ENCODE data around the gene TMEM178B. TPM values are rescaled to one million over a fixed set of nuclear protein-coding genes. Genes with fewer than 3 reads are reported as not detected.

The TMEM178B gene
- polyA plus RNA-seq, 3 donors = 0.11 to 0.43 (median 0.18) TPM

- H3K27ac ChIP-seq (ENCODE audit: low read depth, low read length) = no peak overlapping the region
- 72 to 84% (median 82%) methylated on average over 2 of the region's 2 CpGs for WGBS, 3 donors
Measured at GRCh38 chr7:141264511-141264910, 190.6 kb downstream of the TMEM178B start.

DNA sequence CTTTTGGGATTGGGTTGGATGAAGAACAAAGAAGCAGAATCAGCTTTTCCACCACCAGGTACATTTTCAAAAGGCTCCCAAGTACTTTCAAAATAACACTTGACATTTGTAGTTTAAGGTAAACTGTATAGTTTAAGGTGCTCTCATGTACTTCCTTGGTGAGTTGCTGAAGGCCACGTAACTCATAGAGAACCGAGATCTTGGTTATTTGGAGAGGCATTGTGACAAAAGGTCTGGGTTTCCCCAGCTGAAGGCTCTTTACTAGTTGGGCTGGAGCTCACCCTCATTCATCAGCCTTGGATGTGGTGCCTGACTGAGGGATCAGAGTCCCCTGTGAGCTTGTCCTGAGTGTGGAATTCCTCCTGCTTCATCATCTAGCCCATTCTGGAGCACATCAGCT, 191.8 kb downstream of the TMEM178B start:
- WGBS, 3 donors = 75 to 89% (median 82%) methylated on average over 2 of the region's 2 CpGs
- no peak overlapping the region for H3K27ac ChIP-seq (ENCODE audit: low read depth, low read length)

GRCh38 chr7:141268614-141269013, 194.8 kb downstream of the TMEM178B start:
- WGBS, 3 donors = 52 to 74% (median 74%) methylated on average over 3 of the region's 3 CpGs
- no peak overlapping the region for H3K27ac ChIP-seq (ENCODE audit: low read depth, low read length)

- 79 to 85% (median 84%) methylated on average over 4 of the region's 4 CpGs for WGBS, 3 donors
- no peak overlapping the region for H3K27ac ChIP-seq (ENCODE audit: low read depth, low read length)
Measured at GRCh38 chr7:141271451-141271850, 197.6 kb downstream of the TMEM178B start.

DNA sequence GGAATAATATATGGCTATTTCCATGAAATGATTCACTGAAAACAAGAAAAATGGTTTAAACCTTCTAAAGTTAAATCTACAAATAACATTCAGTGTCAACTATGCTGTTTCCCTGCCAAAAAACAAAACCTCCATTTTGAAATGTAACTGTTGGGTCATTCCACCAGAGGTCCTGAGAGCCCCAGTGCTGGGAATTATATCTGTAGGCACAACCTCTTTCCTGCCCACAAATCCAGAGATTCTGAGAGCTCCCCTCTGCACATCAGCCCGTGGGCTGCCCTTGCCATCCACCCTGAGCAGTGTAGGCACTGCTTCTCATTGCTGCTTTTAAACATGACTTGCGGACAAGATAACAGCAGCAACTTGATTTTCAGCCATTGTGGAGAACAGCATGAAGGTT, 198.6 kb downstream of the TMEM178B start:
- WGBS, 3 donors = 56 to 73% (median 65%) methylated on average over 2 of the region's 2 CpGs
- H3K27ac ChIP-seq (ENCODE audit: low read depth, low read length) = no peak overlapping the region

DNA sequence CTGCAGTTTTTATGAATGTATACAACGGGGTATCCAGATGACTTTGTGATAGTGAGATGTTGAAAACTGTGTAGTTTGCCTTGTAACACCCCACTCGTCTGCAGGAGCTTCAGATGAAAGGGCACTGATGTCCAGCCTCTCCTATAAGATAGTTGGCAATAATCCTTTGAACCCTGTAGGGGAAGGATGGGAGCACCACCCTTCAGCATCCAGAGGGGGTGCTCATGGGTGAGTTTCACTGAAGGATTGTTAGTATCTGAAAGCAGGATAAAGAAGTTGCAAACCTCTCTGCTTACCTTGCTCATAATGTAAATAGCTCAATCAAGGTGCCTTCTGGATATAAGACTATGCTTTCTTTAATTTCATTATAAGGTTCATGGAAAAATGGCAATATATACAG, 201.5 kb downstream of the TMEM178B start:
- H3K27ac ChIP-seq (ENCODE audit: low read depth, low read length) = no peak overlapping the region

DNA sequence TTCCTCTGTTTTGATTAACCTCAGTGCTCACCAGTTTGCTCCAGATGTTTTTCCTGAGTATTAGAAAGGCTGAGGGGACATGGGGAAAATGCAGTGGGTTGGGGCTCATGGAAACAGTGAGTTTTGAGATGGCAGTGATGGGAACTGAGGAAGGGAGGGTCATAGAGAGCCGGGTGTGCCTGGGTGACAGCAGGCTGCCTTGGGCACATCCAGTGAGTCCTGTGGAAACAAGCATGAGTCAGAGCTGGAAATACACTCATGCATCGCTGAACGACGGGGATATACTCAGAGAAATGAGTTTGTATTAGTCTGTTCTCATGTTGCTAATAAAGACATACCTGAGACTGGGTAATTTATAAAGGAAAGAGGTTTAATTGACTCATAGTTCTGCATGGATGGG, 202.2 kb downstream of the TMEM178B start:
- 85 to 89% (median 87%) methylated on average over 4 of the region's 4 CpGs for WGBS, 3 donors
- H3K27ac ChIP-seq (ENCODE audit: low read depth, low read length) = no peak overlapping the region

More for the DNA sequence above, 201.5 kb downstream of the TMEM178B start:
- WGBS, 3 donors = 60 to 72% (median 63%) methylated on average over 2 of the region's 2 CpGs

DNA sequence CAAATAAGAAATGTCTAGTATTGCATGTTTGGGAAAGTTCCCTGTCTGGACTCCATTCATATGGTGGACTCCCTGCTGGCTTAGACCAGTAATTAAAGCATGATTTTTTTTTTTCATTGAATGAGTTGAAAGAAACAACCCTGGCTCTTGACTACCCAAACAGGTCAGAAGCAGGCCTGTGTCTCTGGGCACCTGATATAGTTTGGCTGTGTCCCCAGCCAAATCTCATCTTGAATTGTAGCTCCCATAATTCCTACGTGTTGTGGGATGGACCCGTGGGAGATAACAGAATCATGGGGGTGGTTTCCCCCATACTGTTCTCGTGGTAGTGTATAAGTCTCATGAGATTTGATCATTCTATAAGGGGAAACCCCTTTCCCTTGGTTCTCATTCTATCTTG, 206.2 kb downstream of the TMEM178B start:
- WGBS, 3 donors = 65 to 74% (median 69%) methylated on average over 3 of the region's 3 CpGs
- H3K27ac ChIP-seq (ENCODE audit: low read depth, low read length) = no peak overlapping the region

DNA sequence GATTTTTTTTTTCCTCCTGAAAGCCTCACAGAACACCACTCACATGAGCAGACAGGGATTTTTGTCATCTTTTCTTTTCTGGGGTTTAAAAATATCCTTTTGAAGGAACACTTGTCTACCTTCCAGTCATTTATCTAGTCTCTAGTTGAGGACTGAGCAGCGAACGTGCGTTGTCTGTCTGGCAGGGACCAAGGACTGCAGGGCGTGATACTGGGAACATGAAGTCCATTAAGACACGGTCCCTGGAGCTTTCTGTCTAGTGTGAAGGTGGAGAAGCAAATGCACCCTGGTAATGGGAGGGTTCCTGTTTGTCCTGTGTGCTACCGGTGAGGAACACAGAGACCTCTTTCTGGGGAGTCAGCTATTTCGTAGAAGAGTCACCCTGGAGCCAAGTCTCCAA, 207.4 kb downstream of the TMEM178B start:
- no peak overlapping the region for H3K27ac ChIP-seq (ENCODE audit: low read depth, low read length)
- WGBS, 3 donors = 84 to 90% (median 85%) methylated on average over 7 of the region's 7 CpGs

- no peak overlapping the region for H3K27ac ChIP-seq (ENCODE audit: low read depth, low read length)
- WGBS, 3 donors = 59 to 73% (median 71%) methylated on average over 3 of the region's 3 CpGs
Measured at GRCh38 chr7:141286522-141286921, 212.7 kb downstream of the TMEM178B start.

DNA sequence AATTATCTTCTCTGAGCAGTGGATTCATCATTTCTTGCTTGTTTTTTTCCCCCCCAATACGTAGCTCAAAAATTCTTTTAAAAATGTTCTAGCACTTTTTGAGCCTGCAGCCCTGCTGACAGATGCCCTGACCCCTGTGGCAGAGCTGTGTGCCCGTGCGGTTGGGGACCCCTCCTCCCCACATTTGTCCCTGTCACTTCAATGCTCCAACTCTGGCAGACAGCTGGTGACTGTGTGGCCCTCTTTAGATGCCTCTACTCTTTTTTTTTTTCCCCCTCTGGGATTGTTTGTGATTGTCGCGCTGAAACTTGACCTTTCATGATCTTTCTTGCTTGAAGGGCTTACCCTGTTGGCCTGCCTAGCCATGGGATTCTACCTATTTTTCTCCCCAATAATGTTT, 214.1 kb downstream of the TMEM178B start:
- 27 to 50% (median 45%) methylated on average over 5 of the region's 5 CpGs for whole genome bisulfite sequencing, 3 donors
- no peak overlapping the region for H3K27ac ChIP-seq (ENCODE audit: low read depth, low read length)

DNA sequence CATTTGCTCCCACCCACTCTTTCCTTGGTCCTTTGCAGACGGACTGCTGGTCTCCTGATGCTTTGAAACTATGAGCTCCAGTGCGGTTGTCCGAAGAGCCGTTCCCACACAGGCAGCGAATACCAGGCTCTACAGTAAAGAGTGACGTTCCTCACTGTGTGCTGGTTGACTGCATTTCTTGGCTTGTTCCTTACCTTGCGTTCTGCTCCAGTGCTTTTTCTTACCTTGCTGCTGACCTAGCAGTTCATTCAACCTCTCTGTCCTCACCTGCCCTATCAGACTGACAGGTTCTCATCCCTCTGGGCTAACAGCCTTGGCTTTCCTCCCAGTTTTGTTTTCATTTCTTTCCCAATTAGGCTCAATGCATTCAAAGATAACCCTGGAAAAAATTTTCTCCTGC, 214.8 kb downstream of the TMEM178B start:
- 76 to 90% (median 88%) methylated on average over 7 of the region's 7 CpGs for WGBS, 3 donors
- H3K27ac ChIP-seq (ENCODE audit: low read depth, low read length) = no peak overlapping the region

GRCh38 chr7:141290365-141290764, 216.5 kb downstream of the TMEM178B start:
- H3K27ac ChIP-seq (ENCODE audit: low read depth, low read length) = no peak overlapping the region
- WGBS, 3 donors = 91 to 95% (median 93%) methylated on average over 8 of the region's 8 CpGs

DNA sequence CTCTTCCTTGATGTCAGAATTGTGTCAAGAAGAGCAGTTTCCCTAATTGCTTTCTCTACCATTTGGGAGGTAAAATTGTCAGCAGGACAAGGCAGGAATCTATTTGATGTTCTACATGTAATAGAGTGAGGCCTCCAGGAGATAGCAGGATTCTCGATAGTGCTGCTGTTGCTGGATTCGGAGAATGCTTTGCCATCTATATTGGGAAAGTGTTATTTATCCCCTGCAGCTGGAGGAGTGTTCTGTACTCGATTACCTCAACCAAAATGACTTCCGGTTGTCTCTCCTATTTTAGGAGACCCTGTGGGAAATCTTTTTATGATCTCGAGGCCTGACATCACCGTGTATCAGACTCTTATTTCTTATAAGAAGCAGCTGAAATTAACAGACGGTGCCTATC, 217.1 kb downstream of the TMEM178B start:
- no peak overlapping the region for H3K27ac ChIP-seq (ENCODE audit: low read depth, low read length)
- 63 to 79% (median 67%) methylated on average over 7 of the region's 7 CpGs for WGBS, 3 donors

- 33 to 72% (median 35%) methylated on average over 2 of the region's 2 CpGs for WGBS, 3 donors
- H3K27ac ChIP-seq (ENCODE audit: low read depth, low read length) = no peak overlapping the region
Measured at GRCh38 chr7:141291541-141291940, 217.7 kb downstream of the TMEM178B start.

GRCh38 chr7:141294143-141294829, 220.4 kb downstream of the TMEM178B start:
- no peak overlapping the region for H3K27ac ChIP-seq (ENCODE audit: low read depth, low read length)
- WGBS, 3 donors = 64 to 75% (median 67%) methylated on average over 2 of the region's 2 CpGs

DNA sequence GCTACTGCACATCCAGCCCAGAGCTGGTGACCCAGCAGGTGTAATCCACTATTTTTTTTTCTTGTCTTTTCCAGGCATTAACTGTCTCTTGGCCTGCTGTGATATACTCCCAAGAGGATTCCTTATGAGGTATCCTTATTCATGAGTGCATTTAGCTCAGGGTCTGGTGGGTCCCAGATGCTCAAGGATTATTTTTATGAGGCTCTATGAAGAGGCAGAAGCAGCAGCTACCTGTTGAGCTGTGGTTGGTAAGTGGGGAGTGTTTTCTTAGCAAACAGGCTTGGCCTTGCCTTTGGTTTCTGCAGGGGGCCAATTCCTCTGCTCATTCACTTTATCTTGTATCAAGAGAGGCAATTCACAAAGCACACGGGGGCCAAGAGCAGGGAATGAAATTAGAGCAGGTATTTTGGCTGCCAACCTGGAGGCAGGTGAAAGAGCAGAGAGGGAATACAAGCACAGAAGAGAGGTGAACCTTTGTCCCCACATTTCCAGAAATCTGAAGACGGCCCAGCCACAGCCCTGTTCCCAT, 221.6 kb downstream of the TMEM178B start:
- H3K27ac ChIP-seq (ENCODE audit: low read depth, low read length) = no peak overlapping the region
- WGBS, 3 donors = 29 to 52% (median 35%) methylated on average over 2 of the region's 2 CpGs

DNA sequence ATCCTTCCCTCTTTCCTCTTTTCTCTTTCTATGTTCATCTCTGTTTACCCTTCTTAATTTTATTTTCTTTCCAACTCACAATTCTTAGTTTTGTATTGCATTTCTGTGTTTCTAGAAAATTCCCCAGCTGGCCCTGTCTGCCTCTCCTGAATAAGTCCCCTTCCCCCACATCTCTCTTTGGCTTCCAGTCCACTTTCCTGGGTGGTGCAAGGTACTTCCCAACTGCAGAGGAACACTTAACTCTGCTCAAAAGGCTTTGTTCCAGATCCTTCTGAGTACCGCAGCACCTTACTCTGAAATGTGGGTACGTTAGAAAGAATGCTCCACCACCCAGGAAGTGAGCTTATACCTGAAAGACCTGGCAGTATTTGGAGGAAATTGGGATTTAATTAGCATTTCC, 227.0 kb downstream of the TMEM178B start:
- no peak overlapping the region for H3K27ac ChIP-seq (ENCODE audit: low read depth, low read length)
- 71 to 76% (median 73%) methylated on average over 2 of the region's 2 CpGs for WGBS, 3 donors

GRCh38 chr7:141301544-141301943, 227.7 kb downstream of the TMEM178B start:
- no peak overlapping the region for H3K27ac ChIP-seq (ENCODE audit: low read depth, low read length)
- WGBS, 3 donors = 66 to 78% (median 77%) methylated on average over 8 of the region's 8 CpGs

- WGBS, 3 donors = 72 to 92% (median 87%) methylated on average over 3 of the region's 3 CpGs
Measured at GRCh38 chr7:141302617-141303016, 228.8 kb downstream of the TMEM178B start.

More at GRCh38 chr7:141302617-141303016, 228.8 kb downstream of the TMEM178B start:
- no peak overlapping the region for H3K27ac ChIP-seq (ENCODE audit: low read depth, low read length)

Measured in adipose tissue (tissue), 3 donors.